Thoracic aorta (tissue), 2 donors: ENCODE results near the gene C1QTNF6. TPM values are rescaled to one million over a fixed set of nuclear protein-coding genes. Genes with fewer than 3 reads are reported as not detected.

Experiments
- ATAC-seq: fragments of 150-250 bp; one replicate; pipeline ENCODE4 v1.8.0; 2017; ENCODE audit warnings: low read depth; ENCODE audit not compliant: insufficient number of reproducible peaks, low FRiP score
- DNase-seq: peaks from one replicate; pipeline ENCODE4 v3.0.0-alpha.2; 2020; ENCODE audit warnings: low spot score
- H3K27ac ChIP-seq, 2 donors: fragments of 200-600 bp; sonication (generic); 1 replicate in 1 of 2; 2 replicates in 1 of 2; pipeline ENCODE4 v1.5.1; 2016; ENCODE audit warnings: mild to moderate bottlenecking in 2 of 2, moderate library complexity in 2 of 2
- H3K27me3 ChIP-seq: fragments of 200-600 bp; sonication (generic); replicated peaks from 2 replicates; pipeline ENCODE4 v1.6.0; 2016; ENCODE audit warnings: mild to moderate bottlenecking; ENCODE audit not compliant: insufficient read depth
- H3K36me3 ChIP-seq: fragments of 200-600 bp; sonication (generic); one replicate; pipeline ENCODE4 v1.5.1; 2016
- H3K4me1 ChIP-seq, 2 donors: fragments of 200-600 bp; sonication (generic); 1 replicate in 1 of 2; 2 replicates in 1 of 2; pipeline versions ENCODE4 v1.5.1 to v1.6.0; 2016; ENCODE audit warnings: low read depth in 2 of 2, mild to moderate bottlenecking in 1 of 2; ENCODE audit not compliant: control insufficient read depth in 1 of 2
- H3K4me3 ChIP-seq: fragments of 200-600 bp; sonication (generic); 2 replicates; pipeline ENCODE4 v1.5.1; 2016; ENCODE audit warnings: mild to moderate bottlenecking
- H3K9me3 ChIP-seq: fragments of 200-600 bp; sonication (generic); 2 replicates; pipeline ENCODE4 v1.5.1; 2016
- total RNA-seq, 2 donors: library from RNA; depleted of rRNA; stranded (reverse); fragments of >200 nt; gene quantifications; one replicate each; pipeline versions ENCODE4 v1.1.0 to v1.2.3, GENCODE V29; 2016
- TF ChIP-seq, protein P1 (sequence below): fragments of 200-600 bp; sonication (generic); IDR thresholded peaks from one replicate; pipeline ENCODE4 v1.5.1; 2019; ENCODE audit warnings: antibody characterized with exemption

Gene C1QTNF6
- total RNA-seq, 2 donors from 2014 or later, result 1.9 to 2.1 TPM

DNA sequence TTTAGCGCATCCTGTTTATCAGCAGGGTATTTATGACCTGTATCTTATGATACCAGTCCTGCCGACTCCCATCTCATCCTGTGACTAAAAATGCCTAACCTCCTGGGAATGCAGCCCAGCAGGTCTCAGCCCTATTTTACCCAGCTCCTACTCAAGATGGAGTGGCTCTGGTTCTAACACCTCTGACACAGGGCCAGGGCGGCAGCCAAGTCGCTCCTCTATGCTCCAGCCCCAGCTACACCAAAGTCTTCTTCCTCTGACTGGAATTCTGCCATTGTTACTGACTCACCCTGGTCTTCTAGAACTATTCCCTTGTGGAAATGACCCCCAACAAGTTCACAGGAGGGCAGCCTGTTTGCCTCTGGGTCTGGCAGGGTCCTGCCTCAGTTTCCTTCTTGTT lies 7.9 kb upstream of the C1QTNF6 start:
- Histone ChIP-seq H3K36me3 (no peaks in the 10 kb centered on the region), H3K4me3 (no peak overlapping the region), H3K27me3 (no peaks in the 10 kb centered on the region), H3K9me3 (no peaks in the 10 kb centered on the region), H3K4me1 (peaks cover 22 to 36% of the 10 kb centered on the region in 2 donors), H3K27ac (no peak overlapping the region)
- ATAC-seq (no peak), DNase-seq (no peak)
- TF ChIP-seq, protein P1, sequence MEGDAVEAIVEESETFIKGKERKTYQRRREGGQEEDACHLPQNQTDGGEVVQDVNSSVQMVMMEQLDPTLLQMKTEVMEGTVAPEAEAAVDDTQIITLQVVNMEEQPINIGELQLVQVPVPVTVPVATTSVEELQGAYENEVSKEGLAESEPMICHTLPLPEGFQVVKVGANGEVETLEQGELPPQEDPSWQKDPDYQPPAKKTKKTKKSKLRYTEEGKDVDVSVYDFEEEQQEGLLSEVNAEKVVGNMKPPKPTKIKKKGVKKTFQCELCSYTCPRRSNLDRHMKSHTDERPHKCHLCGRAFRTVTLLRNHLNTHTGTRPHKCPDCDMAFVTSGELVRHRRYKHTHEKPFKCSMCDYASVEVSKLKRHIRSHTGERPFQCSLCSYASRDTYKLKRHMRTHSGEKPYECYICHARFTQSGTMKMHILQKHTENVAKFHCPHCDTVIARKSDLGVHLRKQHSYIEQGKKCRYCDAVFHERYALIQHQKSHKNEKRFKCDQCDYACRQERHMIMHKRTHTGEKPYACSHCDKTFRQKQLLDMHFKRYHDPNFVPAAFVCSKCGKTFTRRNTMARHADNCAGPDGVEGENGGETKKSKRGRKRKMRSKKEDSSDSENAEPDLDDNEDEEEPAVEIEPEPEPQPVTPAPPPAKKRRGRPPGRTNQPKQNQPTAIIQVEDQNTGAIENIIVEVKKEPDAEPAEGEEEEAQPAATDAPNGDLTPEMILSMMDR, result no peak

DNA sequence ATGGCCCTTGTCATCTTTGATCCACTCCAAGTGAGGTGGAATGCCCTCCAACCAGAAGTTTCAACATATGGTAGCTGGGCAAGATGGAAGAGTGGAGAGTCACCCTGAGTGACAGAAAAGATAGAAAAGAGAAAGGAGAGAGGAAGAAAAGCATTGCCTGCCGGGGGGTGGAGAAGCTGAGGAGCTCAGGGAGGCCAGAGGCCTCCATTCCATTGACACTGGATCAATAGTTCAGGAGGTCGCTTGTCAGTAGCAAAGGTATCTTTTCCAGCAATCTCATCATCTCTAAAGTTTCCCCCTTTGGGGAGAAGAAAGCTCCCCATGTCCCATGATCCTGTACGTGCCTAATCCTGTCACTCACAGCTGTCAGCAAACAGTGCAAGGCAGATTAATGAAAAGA lies 6.7 kb upstream of the C1QTNF6 start:
- TF ChIP-seq, protein P1, result no peak
- Histone ChIP-seq H3K9me3 (no peaks in the 10 kb centered on the region), H3K27me3 (no peaks in the 10 kb centered on the region), H3K27ac (no peak overlapping the region), H3K4me3 (no peak overlapping the region), H3K36me3 (no peaks in the 10 kb centered on the region), H3K4me1 (peaks cover 22 to 33% of the 10 kb centered on the region in 2 donors)
- ATAC-seq (no peak), DNase-seq (no peak)

DNA sequence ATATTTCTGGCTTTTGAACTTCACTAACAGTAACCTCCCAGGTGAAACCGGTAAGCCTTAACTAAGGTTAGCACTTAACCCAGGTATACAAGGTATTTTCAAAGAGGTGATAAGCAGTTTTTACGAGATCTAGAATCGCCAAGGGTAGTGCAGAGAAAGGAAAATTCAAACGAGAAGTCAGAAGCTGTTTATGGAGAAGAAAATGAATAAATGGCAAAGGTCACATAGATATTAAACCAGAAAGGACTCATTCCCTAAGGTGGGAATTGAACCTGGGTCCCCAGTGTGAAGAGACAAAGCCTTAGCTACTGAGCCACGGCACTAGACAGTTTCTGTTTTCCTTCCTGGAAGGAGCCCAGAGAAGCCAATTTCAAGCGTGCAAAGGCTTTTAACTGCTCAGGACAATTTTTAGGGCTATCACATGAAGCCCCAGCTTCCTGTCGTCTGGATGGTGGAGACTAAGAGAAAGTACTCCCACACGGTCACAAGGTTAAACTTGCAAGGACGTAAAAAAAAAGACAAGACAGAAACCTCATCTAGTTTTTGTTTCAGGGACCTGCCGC lies 5.7 kb upstream of the C1QTNF6 start:
- TF ChIP-seq, protein P1, result no peak
- no peak for ATAC-seq
- no peak overlapping the region for H3K4me3 ChIP-seq
- H3K27ac ChIP-seq, result no peak overlapping the region
- no peaks in the 10 kb centered on the region for H3K27me3 ChIP-seq
- DNase-seq, result no peak
- H3K9me3 ChIP-seq, result no peaks in the 10 kb centered on the region
- no peaks in the 10 kb centered on the region for H3K36me3 ChIP-seq
- H3K4me1 ChIP-seq, result peaks cover 22 to 35% of the 10 kb centered on the region in 2 donors

DNA sequence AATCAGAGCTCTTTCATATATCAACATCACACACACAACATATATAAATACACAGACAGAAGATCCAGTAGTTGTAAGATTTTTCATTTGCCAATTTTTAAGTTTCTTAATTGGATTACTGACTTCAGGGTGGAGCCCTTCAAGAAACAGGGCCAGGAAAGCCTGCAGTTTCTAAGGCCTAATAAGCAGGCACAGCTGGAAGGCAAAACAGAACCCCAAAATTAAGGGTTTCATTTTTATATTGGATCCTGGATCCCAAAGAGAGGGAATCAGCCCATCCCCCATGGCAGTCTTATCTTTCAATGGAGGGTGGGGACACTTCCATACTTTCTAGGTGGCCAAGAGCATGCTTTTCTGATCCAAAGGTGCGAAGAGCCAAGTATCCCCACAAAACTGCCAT lies 4.7 kb upstream of the C1QTNF6 start:
- H3K4me1 ChIP-seq, result peaks cover 25 to 35% of the 10 kb centered on the region in 2 donors
- TF ChIP-seq, protein P1, result no peak
- H3K9me3 ChIP-seq, result no peaks in the 10 kb centered on the region
- no peaks in the 10 kb centered on the region for H3K36me3 ChIP-seq
- ATAC-seq, result no peak
- DNase-seq, result no peak
- no peak overlapping the region for H3K27ac ChIP-seq
- no peaks in the 10 kb centered on the region for H3K27me3 ChIP-seq
- no peak overlapping the region for H3K4me3 ChIP-seq

DNA sequence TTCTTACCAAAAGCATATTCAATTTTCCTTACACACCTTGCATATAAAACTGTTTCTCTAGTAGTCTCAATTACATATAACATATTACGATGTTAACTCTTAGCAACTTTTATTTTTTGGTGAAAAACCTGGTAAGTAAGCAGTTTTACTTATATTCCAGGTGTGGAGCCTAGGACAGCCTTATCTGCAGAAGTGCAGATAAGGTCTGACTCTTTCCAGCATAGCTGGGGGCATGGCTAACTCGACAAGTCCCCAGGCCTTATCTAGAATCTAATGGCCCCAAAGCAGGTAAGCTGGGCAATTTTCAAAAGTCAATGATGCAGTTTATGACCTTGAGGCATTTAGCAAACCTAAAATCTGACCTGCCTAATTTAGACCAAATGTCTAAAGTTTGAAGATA lies 4.2 kb upstream of the C1QTNF6 start:
- Histone ChIP-seq H3K9me3 (no peaks in the 10 kb centered on the region), H3K4me1 (peaks cover 25 to 35% of the 10 kb centered on the region in 2 donors), H3K36me3 (no peaks in the 10 kb centered on the region), H3K4me3 (no peak overlapping the region), H3K27ac (no peak overlapping the region), H3K27me3 (no peaks in the 10 kb centered on the region)
- DNase-seq, result no peak
- ATAC-seq, result no peak
- TF ChIP-seq, protein P1, result no peak
